HG03342 (cell line): ENCODE data around the gene TEX36.
"Not testable (repeated sequence)": the region's sequence is repeated elsewhere in the genome, so short reads cannot be mapped to it uniquely, and the experiment has no call there.

ENCODE experiments used
- ATAC-seq: cut with Tn5 transposase; IDR thresholded peaks from one replicate; pipeline ENCODE4 v1.9.1; 2021; ENCODE audit warnings: mild to moderate bottlenecking, moderate library complexity; ENCODE audit not compliant: unreplicated experiment

The TEX36 gene

GRCh38 chr10:125683063-125683462 is at the start of gene TEX36:
TEX36 (minus strand) TSS chr10:125683163; CDS start chr10:125682989, 174 bp downstream.
- ATAC-seq: no peak

- ATAC-seq: no peak
Measured at GRCh38 chr10:125727436-125727835, 44.5 kb upstream of the TEX36 start.

- no peak for ATAC-seq
Measured at GRCh38 chr10:125726914-125727313, 44.0 kb upstream of the TEX36 start.

GRCh38 chr10:125722811-125723210 is 39.8 kb upstream of the TEX36 start:
- no peak for ATAC-seq

GRCh38 chr10:125721035-125721434 is 38.1 kb upstream of the TEX36 start:
- peak; percentile 35 for ATAC-seq

- no peak for ATAC-seq
Measured at GRCh38 chr10:125720002-125720382, 37.0 kb upstream of the TEX36 start.

- peak; percentile 92 for ATAC-seq
Measured at GRCh38 chr10:125719173-125720001, 36.4 kb upstream of the TEX36 start, which contains the start of gene EDRF1. EDRF1 (plus strand) TSS chr10:125719709; CDS start chr10:125719808, 99 bp downstream.

- ATAC-seq: not testable (repeated sequence)
Measured at GRCh38 chr10:125714728-125715127, 31.8 kb upstream of the TEX36 start.

GRCh38 chr10:125711110-125711750 is 28.3 kb upstream of the TEX36 start:
- ATAC-seq: no peak

- no peak for ATAC-seq
Measured at GRCh38 chr10:125709553-125710474, 26.9 kb upstream of the TEX36 start.

- no peak for ATAC-seq
Measured at GRCh38 chr10:125708971-125709503, 26.1 kb upstream of the TEX36 start.

GRCh38 chr10:125707541-125708468 is 24.8 kb upstream of the TEX36 start:
- no peak for ATAC-seq

- no peak for ATAC-seq
Measured at GRCh38 chr10:125700355-125700911, 17.5 kb upstream of the TEX36 start.

GRCh38 chr10:125699562-125700143 is 16.7 kb upstream of the TEX36 start:
- no peak for ATAC-seq

- ATAC-seq: no peak
Measured at GRCh38 chr10:125698481-125698998, 15.6 kb upstream of the TEX36 start.

GRCh38 chr10:125696884-125697283 is 13.9 kb upstream of the TEX36 start:
- ATAC-seq: not testable (repeated sequence)

GRCh38 chr10:125694883-125695282 is 11.9 kb upstream of the TEX36 start:
- no peak for ATAC-seq

GRCh38 chr10:125693524-125693847 is 10.5 kb upstream of the TEX36 start:
- no peak for ATAC-seq
